NCI-H82 treated with DMSO at 0.1 percent for 48 hours (cell line): ENCODE results near the gene TXLNA.

Source experiments
- DNase-seq: peaks from one replicate; lab custom pipeline; 2025; ENCODE audit not compliant: unreplicated experiment; lab: John Stamatoyannopoulos, UW

TXLNA gene

GRCh38 chr1:32242341-32242851, 62.9 kb downstream of the TXLNA start:
- DNase-seq: no peak

DNA sequence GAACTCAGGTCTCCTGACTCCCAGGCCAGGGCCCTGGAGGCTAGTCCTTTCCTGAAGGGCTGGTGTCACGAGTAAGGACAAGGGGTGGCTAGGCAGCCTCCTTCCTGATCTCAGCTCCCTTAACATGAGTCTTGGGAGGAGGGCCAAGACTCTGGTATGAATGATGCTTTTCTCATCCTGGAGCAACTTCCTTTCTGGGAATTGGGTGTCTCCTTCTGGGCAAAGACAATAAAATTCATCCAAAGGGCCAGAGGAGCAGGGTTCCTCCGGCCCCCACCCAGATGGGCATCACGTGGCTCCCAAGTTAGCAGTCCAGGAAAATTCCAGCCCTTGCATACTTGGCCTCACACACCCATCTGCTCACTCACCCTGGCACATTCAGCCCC, 67.4 kb downstream of the TXLNA start, which contains the start of gene FAM167B:
FAM167B (plus strand) TSS at position 335 of the 386 bp plus-strand sequence. CDS start 200 bp downstream, outside the sequence.
- no peak for DNase-seq

GRCh38 chr1:32247452-32247851, 68.0 kb downstream of the TXLNA start:
- DNase-seq: no peak
